Measurements from ENCODE around the gene HRK.
"Not testable (repeated sequence)": the region's sequence is repeated elsewhere in the genome, so short reads cannot be mapped to it uniquely, and the experiment has no call there.

HRK gene

GRCh38 chr12:116818341-116818856, 62.8 kb downstream of the HRK start:
- DNase-seq (ENCODE audit: low read depth), result no peak

- not testable (repeated sequence) for DNase-seq (ENCODE audit: low read depth)
These were observed 66.5 kb downstream of the HRK start for GRCh38 chr12:116814766-116815165.

- no peak for DNase-seq (ENCODE audit: low read depth)
These were observed 67.8 kb downstream of the HRK start for GRCh38 chr12:116813271-116814041.

- DNase-seq (ENCODE audit: low read depth), result no peak
These were observed 69.0 kb downstream of the HRK start for GRCh38 chr12:116812238-116812637.

- no peak for DNase-seq (ENCODE audit: low read depth)
These were observed 72.8 kb downstream of the HRK start for GRCh38 chr12:116808113-116809105.

- DNase-seq (ENCODE audit: low read depth), result no peak
These were observed 73.7 kb downstream of the HRK start for GRCh38 chr12:116807546-116807945.

- DNase-seq (ENCODE audit: low read depth), result no peak
These were observed 74.3 kb downstream of the HRK start for GRCh38 chr12:116806845-116807440.
